Neural cell (in vitro differentiated cells): ENCODE measurements around the gene SLFN11.

ENCODE experiments used
- EZH2 ChIP-seq: fragments of 200-600, 300-800 bp; shearing (Covaris generic), sonication (generic); IDR thresholded peaks from 2 replicates; pipeline ENCODE4 v1.6.1; 2014; ENCODE audit warnings: antibody characterized with exemption, low read length, borderline replicate concordance, mild to moderate bottlenecking; ENCODE audit not compliant: insufficient read depth, poor library complexity, severe bottlenecking
- RAD21 ChIP-seq: fragments of 450-650 bp; conservative IDR thresholded peaks from 2 replicates; pipeline ENCODE4 v1.6.1; 2014; ENCODE audit warnings: antibody characterized with exemption, mild to moderate bottlenecking, moderate library complexity
- SMC3 ChIP-seq: fragments of 450-650 bp; conservative IDR thresholded peaks from 2 replicates; pipeline ENCODE4 v1.6.1; 2014; ENCODE audit warnings: antibody characterized with exemption, mild to moderate bottlenecking, moderate library complexity; ENCODE audit not compliant: poor library complexity
- TAF1 ChIP-seq: IDR thresholded peaks from 2 replicates; pipeline ENCODE4 v1.6.1; 2012; ENCODE audit warnings: low read depth
- TF ChIP-seq, protein P1 (sequence below): IDR thresholded peaks from 2 replicates; pipeline ENCODE4 v1.6.1; 2012; ENCODE audit warnings: borderline replicate concordance
- TF ChIP-seq, protein P2 (sequence below): fragments of 450-650 bp; IDR thresholded peaks from 2 replicates; pipeline ENCODE4 v1.5.1; 2014; ENCODE audit warnings: antibody characterized with exemption, mild to moderate bottlenecking, moderate library complexity; ENCODE audit not compliant: poor library complexity, severe bottlenecking

DNA sequence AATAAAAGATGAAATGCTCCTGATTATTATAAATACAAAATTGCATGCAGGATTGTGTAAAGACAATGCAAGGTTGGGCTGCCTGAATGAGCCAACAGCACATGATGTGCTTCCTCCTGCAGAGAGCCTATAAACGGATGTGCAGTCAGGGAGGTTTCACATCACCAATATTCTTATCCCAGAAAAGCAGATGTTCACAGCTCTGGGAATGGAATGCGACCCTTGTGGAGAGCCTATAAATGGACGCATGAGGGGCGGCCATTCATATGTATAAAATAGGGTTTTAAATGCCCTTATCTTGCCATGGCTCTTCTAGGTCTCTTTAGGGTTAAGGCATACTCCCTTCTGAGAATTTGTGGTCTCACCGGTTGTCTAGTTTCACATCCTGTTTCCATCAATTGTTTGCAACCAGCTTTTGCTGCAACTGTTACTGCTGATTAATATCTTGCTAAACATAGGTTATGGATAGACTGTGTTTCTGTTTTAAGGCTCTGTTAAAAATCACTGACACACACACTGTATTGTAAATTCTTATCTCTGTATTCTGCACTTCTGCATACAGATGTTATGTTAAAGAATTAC is 31.9 kb downstream of the SLFN11 start:
- TF ChIP-seq, protein P1, sequence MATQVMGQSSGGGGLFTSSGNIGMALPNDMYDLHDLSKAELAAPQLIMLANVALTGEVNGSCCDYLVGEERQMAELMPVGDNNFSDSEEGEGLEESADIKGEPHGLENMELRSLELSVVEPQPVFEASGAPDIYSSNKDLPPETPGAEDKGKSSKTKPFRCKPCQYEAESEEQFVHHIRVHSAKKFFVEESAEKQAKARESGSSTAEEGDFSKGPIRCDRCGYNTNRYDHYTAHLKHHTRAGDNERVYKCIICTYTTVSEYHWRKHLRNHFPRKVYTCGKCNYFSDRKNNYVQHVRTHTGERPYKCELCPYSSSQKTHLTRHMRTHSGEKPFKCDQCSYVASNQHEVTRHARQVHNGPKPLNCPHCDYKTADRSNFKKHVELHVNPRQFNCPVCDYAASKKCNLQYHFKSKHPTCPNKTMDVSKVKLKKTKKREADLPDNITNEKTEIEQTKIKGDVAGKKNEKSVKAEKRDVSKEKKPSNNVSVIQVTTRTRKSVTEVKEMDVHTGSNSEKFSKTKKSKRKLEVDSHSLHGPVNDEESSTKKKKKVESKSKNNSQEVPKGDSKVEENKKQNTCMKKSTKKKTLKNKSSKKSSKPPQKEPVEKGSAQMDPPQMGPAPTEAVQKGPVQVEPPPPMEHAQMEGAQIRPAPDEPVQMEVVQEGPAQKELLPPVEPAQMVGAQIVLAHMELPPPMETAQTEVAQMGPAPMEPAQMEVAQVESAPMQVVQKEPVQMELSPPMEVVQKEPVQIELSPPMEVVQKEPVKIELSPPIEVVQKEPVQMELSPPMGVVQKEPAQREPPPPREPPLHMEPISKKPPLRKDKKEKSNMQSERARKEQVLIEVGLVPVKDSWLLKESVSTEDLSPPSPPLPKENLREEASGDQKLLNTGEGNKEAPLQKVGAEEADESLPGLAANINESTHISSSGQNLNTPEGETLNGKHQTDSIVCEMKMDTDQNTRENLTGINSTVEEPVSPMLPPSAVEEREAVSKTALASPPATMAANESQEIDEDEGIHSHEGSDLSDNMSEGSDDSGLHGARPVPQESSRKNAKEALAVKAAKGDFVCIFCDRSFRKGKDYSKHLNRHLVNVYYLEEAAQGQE, result no peak
- TF ChIP-seq TAF1, result no peak
- TF ChIP-seq, protein P2, sequence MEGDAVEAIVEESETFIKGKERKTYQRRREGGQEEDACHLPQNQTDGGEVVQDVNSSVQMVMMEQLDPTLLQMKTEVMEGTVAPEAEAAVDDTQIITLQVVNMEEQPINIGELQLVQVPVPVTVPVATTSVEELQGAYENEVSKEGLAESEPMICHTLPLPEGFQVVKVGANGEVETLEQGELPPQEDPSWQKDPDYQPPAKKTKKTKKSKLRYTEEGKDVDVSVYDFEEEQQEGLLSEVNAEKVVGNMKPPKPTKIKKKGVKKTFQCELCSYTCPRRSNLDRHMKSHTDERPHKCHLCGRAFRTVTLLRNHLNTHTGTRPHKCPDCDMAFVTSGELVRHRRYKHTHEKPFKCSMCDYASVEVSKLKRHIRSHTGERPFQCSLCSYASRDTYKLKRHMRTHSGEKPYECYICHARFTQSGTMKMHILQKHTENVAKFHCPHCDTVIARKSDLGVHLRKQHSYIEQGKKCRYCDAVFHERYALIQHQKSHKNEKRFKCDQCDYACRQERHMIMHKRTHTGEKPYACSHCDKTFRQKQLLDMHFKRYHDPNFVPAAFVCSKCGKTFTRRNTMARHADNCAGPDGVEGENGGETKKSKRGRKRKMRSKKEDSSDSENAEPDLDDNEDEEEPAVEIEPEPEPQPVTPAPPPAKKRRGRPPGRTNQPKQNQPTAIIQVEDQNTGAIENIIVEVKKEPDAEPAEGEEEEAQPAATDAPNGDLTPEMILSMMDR, result no peak
- no peak for TF ChIP-seq RAD21
- TF ChIP-seq EZH2, result no peak
- TF ChIP-seq SMC3, result no peak
